ENCODE results near the gene PLCB4.
"Not testable (repeated sequence)": the region's sequence is repeated elsewhere in the genome, so short reads cannot be mapped to it uniquely, and the experiment has no call there.

PLCB4 gene

GRCh38 chr20:9145142-9145541 lies 76.3 kb downstream of the PLCB4 start:
- no peak for DNase-seq

DNA sequence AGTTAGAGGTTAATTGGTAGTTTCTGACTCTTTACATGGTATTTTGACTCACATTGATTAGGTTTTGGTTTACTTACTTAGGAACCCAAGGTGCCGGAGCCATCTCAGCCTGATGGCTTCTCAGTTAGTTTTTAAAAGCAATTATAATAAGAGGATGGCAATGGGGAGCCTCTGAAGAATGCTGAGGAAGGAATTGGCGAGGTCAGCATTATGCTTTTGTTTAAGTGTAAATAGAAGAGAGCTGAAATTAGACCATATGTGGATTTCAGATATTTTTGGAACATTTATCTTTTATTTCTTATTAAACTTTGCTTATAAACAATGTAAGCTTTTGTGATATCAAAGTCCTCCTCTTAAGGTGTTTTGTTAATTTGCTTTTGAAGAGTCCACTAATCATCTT lies 77.8 kb downstream of the PLCB4 start:
- DNase-seq: no peak

GRCh38 chr20:9147547-9148024 lies 78.7 kb downstream of the PLCB4 start:
- no peak for DNase-seq

- DNase-seq: no peak
These were observed 79.4 kb downstream of the PLCB4 start for GRCh38 chr20:9148291-9148690.

- no peak for DNase-seq
These were observed 80.2 kb downstream of the PLCB4 start for GRCh38 chr20:9149087-9149486.

DNA sequence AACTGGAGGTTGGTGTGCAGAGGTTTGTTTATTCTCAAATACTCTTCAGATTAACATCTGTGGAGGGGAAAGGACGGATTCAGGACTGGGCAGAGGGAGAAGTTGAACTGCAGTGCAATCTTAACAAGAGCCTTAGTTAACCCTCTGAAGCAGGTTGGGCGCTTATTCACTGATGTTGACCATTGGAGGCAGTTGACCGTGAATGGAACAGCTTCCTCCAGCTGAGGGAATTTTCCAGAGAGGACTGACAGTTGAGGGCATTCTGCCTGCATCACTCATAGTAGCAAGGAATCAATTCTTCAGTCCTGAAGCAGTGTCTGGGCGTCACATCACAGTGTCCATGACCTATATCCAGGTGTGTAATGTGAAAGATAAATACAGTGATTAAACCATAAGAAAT lies 80.9 kb downstream of the PLCB4 start:
- no peak for DNase-seq

DNA sequence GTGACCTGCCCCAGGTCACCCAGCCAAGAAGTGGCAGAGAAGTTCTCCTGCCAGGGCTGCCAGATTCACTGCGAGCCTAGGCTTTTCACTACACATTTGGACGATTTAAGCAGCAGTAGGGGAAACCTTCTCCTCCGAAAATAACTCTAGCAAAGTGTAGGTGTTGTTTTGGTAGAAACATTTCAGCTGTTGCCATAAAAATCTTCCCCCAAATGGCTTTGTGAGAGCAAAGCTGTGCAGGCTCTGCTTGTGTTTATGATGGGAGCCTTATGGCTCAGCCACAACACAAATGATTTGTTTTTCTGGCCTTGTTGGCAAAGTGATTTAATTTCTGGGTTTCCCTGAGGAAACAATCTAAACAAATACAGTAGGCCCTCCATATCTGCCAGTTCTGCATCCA lies 81.8 kb downstream of the PLCB4 start:
- no peak for DNase-seq

GRCh38 chr20:9152139-9152538 lies 83.3 kb downstream of the PLCB4 start:
- DNase-seq: not testable (repeated sequence)

- DNase-seq: no peak
These were observed 85.7 kb downstream of the PLCB4 start for GRCh38 chr20:9154464-9155024.

- no peak for DNase-seq
These were observed 87.8 kb downstream of the PLCB4 start for GRCh38 chr20:9156529-9157280.

- DNase-seq: no peak
These were observed 91.4 kb downstream of the PLCB4 start for GRCh38 chr20:9160331-9160730.

GRCh38 chr20:9160757-9161156 lies 91.9 kb downstream of the PLCB4 start:
- peak; percentile 24 for DNase-seq

DNA sequence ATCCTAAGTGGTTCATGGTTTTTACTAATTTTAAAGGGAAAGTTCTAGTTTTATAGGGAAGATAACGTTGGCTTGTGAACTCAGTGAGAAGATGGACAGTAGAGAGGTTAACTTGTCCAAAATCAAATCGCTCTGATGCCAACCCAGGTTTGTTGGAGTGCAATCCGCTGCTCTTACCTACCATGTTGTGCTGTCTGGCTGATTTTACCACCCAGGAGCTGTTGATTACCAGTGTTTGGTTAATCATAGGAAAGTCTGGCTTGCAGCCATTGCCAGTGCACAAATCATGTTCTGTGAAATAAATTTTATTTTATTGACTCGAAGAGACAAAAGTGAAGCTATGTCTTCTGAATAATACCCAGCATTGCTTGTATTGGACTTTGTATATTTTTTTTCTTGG lies 92.4 kb downstream of the PLCB4 start:
- DNase-seq: peak; percentile 26

DNA sequence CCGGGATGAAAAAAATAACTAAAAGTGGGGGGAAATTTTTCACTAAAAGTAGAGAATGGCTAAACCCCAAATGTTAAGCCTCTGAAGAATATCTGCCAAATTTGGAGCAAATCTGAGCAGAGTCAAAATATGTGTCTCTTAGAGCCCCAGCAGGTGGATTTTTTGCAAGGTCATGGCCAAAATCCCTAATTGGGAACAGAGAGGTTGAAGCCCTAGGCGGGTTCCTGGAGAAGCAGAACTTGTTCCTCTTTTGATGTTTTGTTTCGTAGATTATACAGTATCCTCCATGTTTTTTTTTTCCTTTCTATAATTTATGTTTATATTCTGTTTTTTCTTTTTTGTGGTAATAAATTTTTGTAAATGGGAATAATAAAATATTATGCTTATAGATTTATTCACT lies 94.4 kb downstream of the PLCB4 start:
- DNase-seq: no peak

DNA sequence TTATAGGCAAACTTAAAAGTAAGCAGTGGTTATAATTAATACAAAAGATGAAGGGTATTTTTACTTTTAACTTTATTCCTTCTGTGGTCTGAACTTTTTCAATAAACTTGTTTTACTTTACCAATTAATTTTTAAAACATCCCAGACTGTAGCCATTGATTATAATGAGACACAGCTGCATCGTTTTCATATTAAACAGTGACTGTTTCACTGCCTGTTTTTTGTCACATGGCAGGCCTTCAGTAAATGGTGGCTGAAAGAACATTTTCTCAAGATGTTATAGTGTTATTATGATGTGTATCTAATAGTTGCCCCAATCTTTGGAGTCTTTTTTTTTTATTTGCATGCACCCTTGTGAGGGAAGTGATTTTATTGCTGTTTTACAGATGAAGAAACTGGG lies 95.1 kb downstream of the PLCB4 start:
- no peak for DNase-seq

- peak; percentile 58 for DNase-seq
These were observed 96.4 kb downstream of the PLCB4 start for GRCh38 chr20:9165261-9165660.

GRCh38 chr20:9166153-9166780 lies 97.4 kb downstream of the PLCB4 start:
- peak; percentile 16 for DNase-seq

DNA sequence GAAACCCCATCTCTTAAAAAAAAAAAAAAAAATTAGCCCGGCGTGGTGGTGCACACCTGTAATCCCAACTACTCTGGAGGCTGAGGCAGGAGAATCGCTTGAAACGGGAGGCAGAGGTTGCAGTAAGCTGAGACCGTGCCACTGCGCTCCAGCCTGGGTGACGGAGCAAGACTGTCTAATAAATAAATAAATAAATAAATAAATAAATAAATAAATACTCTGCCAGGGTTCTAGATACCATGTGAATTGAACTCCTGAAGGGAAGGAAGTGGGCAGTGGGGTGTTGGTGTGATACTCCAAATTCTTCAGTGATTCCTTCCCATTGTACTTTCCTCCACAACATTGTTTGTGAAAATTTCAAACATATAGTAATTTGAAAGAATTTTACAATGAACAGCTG lies 100.5 kb downstream of the PLCB4 start:
- no peak for DNase-seq

DNA sequence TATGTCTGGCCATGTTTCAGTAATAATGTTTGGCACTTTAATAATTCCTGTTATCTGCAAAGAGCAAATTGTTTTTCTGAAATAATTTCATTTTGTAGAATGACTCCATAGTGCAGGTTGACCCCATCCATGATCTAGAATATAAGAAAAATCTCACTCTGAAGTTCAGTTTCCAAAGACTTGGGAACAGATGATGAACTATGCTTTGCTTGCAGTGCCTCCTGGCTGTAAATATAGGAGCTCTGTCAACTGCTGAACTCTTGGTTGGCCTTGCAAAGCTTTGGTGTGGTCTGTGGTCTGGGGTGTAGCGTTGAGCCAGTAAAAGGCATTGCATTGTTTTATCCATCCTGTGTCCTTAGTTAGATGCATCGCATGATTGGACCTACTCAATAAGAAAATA lies 104.0 kb downstream of the PLCB4 start:
- no peak for DNase-seq

- DNase-seq: no peak
These were observed 108.4 kb downstream of the PLCB4 start for GRCh38 chr20:9177278-9177677.

GRCh38 chr20:9179193-9179802 lies 110.4 kb downstream of the PLCB4 start:
- no peak for DNase-seq

DNA sequence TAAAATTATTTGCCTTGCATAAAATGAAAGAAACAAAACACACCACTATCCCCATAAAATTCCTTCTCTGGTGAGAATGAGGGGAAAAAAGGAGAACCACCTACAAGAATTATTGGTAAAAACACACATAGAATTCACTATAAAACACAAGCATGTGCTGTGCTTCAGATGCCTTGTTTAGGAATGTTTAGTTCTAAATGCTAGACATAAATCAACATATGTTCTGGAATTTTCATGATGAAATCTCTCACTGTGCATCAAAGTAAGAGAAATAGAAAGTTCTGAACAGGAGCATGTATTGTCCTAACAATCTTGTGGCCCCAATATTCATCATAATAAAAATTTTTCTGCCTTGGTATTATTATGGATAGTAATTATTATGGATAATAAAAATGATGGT lies 111.0 kb downstream of the PLCB4 start:
- no peak for DNase-seq

- DNase-seq: no peak
These were observed 111.8 kb downstream of the PLCB4 start for GRCh38 chr20:9180481-9181257.
